ENCODE results near the gene EVA1C.
"Not testable (repeated sequence)": the region's sequence is repeated elsewhere in the genome, so short reads cannot be mapped to it uniquely, and the experiment has no call there.

Gene EVA1C

DNA sequence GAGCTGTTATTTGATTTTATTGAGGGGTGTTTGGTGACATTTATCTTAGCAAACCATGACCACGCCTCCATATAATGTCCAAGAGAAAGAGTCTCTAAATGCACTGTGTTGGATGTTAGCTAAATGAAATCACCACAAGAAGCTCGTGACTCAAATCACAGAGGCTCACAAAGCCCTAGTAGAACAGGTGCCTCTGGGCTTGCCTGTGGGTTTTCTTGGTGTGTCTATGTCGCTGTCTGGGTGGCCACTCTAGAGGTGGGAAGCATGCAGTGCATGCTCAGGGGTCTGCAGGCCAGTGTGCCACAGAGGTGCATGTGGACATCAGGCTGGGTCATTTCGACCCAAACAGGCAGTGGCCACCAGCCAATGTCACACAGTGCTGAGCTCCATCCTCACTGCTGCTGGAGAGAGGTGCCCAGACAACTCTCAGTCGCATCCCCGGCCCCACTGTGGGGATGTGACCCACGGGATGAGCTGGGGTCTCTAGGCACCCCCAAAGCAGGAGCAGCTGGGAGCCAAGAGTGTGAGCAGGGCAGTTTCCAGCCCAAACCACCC lies 94.0 kb downstream of the EVA1C start:
- not testable (repeated sequence) for DNase-seq

GRCh38 chr21:32507342-32507919 lies 94.9 kb downstream of the EVA1C start:
- no peak for DNase-seq

DNA sequence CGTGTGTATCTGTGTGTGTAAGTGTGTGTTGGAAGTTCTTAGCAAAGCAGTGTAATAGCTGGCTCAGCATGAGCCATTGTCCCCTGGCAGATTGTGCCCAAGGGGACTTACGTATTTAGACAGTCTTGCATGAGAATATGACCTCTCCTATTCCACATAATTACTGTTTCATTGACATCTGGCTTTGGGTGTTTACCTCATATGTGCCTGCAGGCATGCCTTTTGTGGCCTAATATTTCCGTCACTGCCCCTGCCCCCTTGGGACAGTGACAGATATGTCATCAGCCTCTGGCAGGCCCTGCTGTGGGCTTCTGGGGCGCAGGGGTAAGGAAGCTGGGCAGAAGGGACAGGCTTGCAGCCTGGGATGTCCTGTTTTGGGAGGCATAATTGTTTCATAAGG lies 95.5 kb downstream of the EVA1C start:
- not testable (repeated sequence) for DNase-seq

- no peak for DNase-seq
Observed at GRCh38 chr21:32508558-32508957, 96.1 kb downstream of the EVA1C start.

GRCh38 chr21:32508975-32509374 lies 96.5 kb downstream of the EVA1C start:
- not testable (repeated sequence) for DNase-seq

DNA sequence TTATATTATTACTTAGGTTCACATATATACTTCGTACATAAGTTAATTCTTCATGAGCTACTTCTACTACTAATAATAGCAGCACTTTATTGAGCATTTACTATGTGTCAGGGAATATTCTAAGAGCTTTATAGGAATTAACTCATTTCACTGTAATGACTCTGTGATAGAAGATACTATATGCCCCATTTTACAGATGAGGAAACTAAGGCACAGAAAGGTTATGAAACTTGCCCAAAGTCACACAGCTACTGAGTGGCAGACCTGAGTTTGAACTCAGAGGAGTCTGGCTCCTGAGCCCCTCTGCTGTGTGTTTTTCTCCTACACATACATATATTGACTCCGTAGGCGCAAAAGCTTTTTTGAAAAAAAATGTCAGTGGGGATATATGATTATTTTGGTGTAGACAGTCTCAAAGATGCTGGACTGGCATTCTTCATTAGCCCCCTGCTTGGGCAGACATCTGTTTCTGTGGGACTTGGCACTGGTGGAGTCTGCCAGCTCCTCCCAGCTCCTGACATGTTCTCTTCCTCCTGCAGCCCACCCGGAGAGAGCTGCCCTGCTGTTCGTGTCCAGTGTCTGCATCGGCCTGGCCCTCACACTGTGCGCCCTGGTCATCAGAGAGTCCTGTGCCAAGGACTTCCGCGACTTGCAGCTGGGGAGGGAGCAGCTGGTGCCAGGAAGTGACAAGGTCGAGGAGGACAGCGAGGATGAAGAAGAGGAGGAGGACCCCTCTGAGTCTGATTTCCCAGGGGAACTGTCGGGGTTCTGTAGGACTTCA lies 102.0 kb downstream of the EVA1C start:
- no peak for DNase-seq

GRCh38 chr21:32515874-32516273 lies 103.4 kb downstream of the EVA1C start:
- DNase-seq = no peak

DNA sequence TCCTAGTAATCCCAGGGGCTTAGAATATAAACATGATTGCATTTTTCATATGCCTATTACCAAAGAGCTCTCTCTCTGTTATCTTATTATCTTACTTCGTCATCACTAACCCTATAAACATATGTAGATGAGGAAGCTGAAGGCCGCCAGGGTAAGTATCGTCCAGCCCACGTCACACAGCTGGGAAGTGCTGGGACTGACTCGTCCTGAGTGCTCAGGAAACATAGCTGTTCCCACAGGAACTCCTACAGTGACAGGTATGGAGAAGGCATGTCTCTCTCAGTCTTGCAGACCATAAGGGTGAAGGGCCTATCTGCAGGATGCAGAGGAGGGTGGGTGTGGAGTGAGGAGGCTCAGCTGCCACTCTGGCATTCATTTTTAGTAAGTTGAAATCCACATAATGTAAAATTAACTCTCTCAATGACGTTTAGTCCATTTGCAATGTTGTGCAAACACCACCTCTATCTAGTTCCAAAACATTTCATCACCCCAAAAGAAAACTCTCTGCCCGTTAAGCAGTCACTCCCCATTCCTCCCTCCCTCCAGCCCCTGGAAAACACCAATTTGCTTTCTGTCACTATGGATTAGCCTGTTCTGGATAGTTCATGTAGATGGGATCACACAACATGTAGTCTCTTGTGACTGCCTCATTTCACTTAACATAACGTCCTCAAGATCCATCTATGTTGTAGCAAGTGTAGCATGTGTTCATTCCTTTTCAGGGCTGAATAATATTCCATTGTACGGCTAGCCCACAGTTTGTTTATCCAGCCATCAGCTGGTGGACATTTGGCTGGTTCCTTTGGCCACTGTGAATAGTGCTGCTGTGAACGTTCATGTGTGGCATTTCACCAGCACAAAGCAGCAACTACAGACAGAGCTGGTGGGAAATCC lies 104.5 kb downstream of the EVA1C start:
- no peak for DNase-seq

- DNase-seq = no peak
Observed at GRCh38 chr21:32519945-32520874, 107.7 kb downstream of the EVA1C start.

GRCh38 chr21:32520875-32521735 lies 108.6 kb downstream of the EVA1C start:
- no peak for DNase-seq

DNA sequence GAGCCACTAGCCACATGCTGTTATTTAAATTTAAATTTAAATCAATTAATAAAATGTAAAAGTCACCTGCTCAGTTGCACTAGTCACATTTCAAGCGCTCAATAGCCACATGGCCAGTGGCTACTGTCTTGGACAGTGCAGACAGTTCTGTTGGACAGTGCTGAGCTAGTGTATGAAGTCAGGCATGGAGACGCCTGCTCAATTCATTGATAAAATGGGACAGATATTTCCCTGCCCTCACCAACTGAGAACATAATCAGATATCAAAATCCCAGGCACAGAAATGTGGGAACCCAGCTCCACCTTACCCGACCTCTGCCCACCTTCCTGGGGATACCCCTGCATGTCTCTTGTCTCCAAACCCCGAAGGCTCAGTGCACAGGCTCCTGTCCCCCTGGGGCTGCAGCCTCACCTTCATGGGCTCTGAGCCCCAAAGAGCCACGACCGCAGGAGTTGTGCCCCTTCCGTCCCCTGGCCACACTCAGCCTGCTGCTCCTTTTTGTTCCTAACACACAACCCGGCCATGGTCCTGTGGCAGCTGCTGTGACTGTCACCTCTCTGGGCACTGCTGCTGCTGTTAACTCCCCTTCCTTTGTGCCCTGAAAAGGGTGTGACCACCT lies 109.3 kb downstream of the EVA1C start:
- no peak for DNase-seq

GRCh38 chr21:32523463-32523862 lies 111.0 kb downstream of the EVA1C start:
- DNase-seq = no peak

DNA sequence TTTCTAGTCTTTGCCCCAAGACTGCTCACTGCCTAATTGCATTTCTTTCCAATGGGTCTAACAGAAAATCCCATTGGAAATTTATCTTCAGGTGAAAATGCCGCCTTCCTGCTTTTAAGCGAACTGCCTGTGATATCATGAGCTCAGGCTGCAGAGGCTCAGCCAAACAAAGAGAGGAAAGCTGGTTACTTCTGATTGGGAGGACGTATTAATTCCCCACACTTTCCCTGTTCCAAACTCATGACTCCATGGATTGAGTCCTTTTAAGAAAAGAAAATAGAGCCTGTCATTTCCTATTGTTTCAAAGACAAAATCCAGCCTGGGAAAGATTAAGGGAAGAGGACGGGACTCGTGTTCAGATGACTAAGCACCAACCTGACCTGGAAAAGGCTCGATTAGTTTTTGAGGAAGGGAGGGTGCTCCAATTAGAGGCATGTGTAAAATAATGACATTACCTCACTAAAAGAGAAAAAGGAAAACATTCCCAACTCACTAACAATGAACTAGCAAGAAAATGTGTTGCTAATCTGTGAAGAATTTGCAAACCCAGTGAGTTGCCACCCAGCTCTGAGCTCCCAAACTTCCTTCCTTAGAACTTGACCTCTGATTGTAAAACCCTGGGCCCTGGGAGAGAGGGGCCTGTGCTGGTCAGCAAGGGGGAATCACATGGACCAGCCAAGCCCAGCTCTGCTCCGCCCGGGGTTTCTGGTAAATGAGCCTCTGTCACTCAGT lies 111.6 kb downstream of the EVA1C start:
- no peak for DNase-seq

DNA sequence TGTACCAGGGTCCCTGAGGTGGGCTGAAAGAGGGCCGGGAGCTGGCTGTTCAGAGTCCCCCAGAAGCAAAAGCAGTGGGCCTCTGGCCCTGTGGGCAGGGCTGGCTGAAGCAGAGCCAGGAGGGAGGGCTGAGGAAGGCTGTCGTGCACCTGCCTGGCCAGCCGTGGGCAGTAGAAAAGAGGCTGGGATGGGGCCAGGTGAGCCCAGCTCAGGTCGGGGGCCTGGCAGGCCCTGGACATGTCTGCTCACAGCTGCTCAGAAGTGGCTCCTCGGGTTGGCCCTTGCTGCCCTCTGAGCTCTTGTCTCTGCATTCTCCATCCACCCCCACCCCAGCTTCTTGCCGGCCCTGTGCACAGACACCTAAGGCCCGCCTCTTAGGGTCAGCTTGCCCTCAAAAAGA lies 112.8 kb downstream of the EVA1C start:
- DNase-seq = no peak

- DNase-seq = no peak
Observed at GRCh38 chr21:32529679-32530078, 117.2 kb downstream of the EVA1C start.

GRCh38 chr21:32530809-32531208 lies 118.3 kb downstream of the EVA1C start:
- not testable (repeated sequence) for DNase-seq

GRCh38 chr21:32531561-32531960 lies 119.1 kb downstream of the EVA1C start:
- not testable (repeated sequence) for DNase-seq

DNA sequence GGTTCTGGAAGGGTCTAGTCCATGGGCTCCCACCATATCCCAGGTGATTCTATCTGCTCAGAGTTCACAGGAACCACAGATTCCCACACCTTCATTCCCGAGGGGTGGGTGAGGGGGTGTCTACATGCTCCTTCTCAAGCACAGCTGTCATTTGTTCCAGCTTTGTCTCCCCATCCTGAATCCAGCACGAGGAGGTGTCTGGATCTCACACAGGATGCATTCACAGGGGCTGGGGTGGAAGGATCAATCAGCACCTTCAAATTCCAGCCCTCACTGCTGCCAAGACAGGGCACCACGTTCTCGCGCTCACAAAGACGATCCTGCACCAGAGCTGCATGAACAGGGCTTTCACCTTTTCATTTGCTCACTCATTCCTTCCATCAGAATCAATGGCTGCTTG lies 120.1 kb downstream of the EVA1C start:
- DNase-seq = no peak

DNA sequence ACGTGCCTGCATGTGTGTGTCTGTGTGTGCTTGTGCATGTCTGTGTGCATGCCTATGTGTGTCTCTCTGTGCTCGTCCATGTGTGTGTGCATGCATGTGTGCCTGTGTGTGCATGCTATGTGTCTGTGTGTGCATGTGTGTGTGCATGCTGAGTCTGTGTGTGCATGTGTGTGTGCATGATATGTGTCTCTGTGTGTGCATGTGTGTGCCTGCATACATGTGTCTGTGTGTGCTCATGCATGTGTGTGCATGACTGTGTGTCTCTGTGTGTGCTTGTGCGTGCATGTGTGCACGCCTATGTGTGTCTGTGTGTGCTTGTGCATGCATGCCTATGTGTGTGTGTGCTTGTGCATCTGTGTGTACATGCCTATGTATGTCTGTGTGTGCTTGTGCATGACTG lies 120.5 kb downstream of the EVA1C start:
- DNase-seq = no peak

- no peak for DNase-seq
Observed at GRCh38 chr21:32533611-32534010, 121.1 kb downstream of the EVA1C start.
